ENCODE results near the gene PCDH17.

Gene PCDH17

GRCh38 chr13:57739089-57739488, 107.5 kb downstream of the PCDH17 start:
- FAIRE-seq: no peak

GRCh38 chr13:57739543-57740190, 108.1 kb downstream of the PCDH17 start:
- FAIRE-seq: no peak

DNA sequence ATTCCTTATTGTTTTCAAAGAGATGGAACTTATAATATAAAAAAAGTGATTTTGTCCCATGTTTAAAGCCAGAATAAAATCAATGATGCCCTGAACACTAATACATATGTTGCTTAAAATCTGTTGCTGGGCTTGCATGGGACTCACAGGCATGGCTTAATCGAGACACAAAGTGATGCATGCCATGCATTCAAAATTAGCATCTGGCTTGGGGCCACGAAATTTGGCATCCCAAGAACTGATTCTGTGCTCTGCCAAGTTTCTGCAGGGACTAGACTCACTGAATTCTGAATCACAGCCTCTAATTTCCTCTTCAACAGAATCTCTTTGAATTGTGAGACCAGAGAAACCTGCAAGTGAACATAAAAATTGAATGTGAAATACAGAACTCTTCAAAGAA, 109.2 kb downstream of the PCDH17 start:
- no peak for FAIRE-seq

DNA sequence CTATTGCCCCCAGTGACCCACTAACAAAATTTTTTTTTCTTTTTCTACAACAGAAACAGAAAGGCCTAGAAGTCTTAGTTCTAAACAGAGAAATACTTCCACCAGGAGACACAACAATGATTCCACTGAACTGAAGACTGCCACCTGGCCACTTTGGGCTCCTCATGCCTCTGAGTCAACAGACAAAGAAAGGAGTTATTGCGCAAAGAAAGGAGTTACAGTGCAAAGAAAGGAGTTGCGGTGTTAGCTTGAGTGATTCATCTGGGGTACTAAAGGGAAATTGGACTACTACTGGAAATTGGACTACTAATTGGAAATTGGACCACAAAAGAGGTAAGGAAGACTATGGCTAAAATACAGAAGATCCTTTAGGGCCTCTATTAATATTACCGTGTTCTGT, 116.6 kb downstream of the PCDH17 start:
- FAIRE-seq: no peak

DNA sequence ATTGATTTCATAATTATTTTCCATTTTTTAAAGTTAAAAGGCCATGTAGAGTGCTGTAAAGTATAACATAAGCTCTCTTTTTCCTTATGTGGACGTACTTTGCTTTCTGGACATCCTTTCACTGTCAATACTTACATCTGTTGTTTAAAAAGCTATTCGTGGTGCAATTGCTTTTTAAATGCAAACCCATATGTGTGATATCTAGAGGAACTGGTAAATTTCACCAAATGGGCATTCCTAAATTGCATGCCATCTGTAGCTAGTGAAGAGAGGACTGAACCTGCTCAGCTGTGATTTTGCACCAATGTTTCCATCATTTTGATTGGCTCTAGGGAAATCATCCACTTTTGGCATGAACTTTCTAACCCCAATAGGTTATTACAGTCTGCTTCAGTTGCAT, 129.4 kb downstream of the PCDH17 start:
- no peak for FAIRE-seq

- FAIRE-seq: no peak
These were observed 132.1 kb downstream of the PCDH17 start for GRCh38 chr13:57763689-57764088.

Data from colon (tissue), 2 donors.